HepG2 (cell line): ENCODE results near the gene TAP1. TPM values are rescaled to one million over a fixed set of nuclear protein-coding genes. Genes with fewer than 3 reads are reported as not detected.

Experiments used
- ATAC-seq: fragments of 200-7000 bp; cut with Tn5 transposase; 3 replicates; pipeline ENCODE4 v1.9.1; 2020; ENCODE audit warnings: mild to moderate bottlenecking, moderate library complexity
- BruUV-seq: library from RNA; stranded (reverse); fragments of 400-500 nt; replicated peaks from 2 replicates; lab custom pipeline; 2021; lab: Mats Ljungman, UMichigan
- CTCF ChIA-PET: fragments of 300-600 bp; formaldehyde crosslinking; extraction: SDS; loops from one replicate; lab custom pipeline; 2021; ENCODE audit warnings: low total read pairs, inconsistent platforms, low intra/inter-chr PET ratio; lab: Yijun Ruan, JAX
- POLR2A ChIA-PET: fragments of 350-600 bp; sonication (Branson Sonifier 250); formaldehyde crosslinking; loops from one replicate; lab custom pipeline; 2020; ENCODE audit warnings: antibody characterized with exemption, inconsistent platforms; lab: Yijun Ruan, JAX
- DNase-seq: peaks from one replicate; pipeline ENCODE4 v3.0.0-alpha.2; 2015; ENCODE audit warnings: low spot score
- FAIRE-seq: peaks from 3 replicates; lab custom pipeline; 2011; peaks lifted over from hg19 to GRCh38; lab: Jason Lieb, UNC
- H2AFZ ChIP-seq: one replicate; pipeline ENCODE4 v1.6.1; 2011; ENCODE audit warnings: low read length, inconsistent platforms
- H3K27ac ChIP-seq: fragments of 300-600 bp; 3 replicates; pipeline ENCODE4 v1.8.0; 2011; ENCODE audit warnings: mixed run types, mild to moderate bottlenecking, mixed read lengths, low read length, inconsistent platforms; ENCODE audit not compliant: insufficient read depth; ENCODE audit errors: extremely low read length
- H3K27me3 ChIP-seq, 2 experiments: fragments of 200-600 bp in 1 of 2; 2 replicates in 1 of 2; 3 replicates in 1 of 2; pipeline versions ENCODE4 v1.6.0 to v1.8.0; 2011; ENCODE audit warnings: low read length in 2 of 2, mild to moderate bottlenecking in 2 of 2, moderate library complexity in 2 of 2, inconsistent platforms in 1 of 2; ENCODE audit not compliant: insufficient read depth in 2 of 2, control insufficient read depth in 1 of 2
- H3K36me3 ChIP-seq, 2 experiments: fragments of 200-600 bp in 1 of 2; replicated peaks in 1 of 2; 2 replicates in 1 of 2; 3 replicates in 1 of 2; pipeline versions ENCODE4 v1.5.1 to v1.8.0; 2011; ENCODE audit warnings: low read length in 2 of 2, inconsistent platforms in 1 of 2; ENCODE audit not compliant: insufficient read depth in 2 of 2, control insufficient read depth in 1 of 2
- H3K4me1 ChIP-seq: 2 replicates; pipeline ENCODE4 v1.5.1; 2012; ENCODE audit warnings: low read length, inconsistent platforms; ENCODE audit not compliant: insufficient read depth
- H3K4me2 ChIP-seq: 2 replicates; pipeline ENCODE4 v1.6.0; 2011; ENCODE audit warnings: low read depth, low read length, inconsistent platforms
- H3K4me3 ChIP-seq, 3 experiments: fragments of 200-600 bp in 1 of 3; sonication (generic), shearing (Covaris generic) in 1 of 3; replicated peaks in 1 of 3; 2 replicates each; pipeline ENCODE4 v1.5.1; 2011 to 2016; ENCODE audit warnings: low read length in 3 of 3, inconsistent platforms in 2 of 3, low read depth in 2 of 3, mild to moderate bottlenecking in 2 of 3, control low read depth in 1 of 3, mixed read lengths in 1 of 3; ENCODE audit not compliant: insufficient read depth in 1 of 3
- H3K79me2 ChIP-seq: one replicate; pipeline ENCODE4 v1.6.1; 2011; ENCODE audit warnings: low read length, inconsistent platforms; ENCODE audit not compliant: insufficient read depth
- H3K9ac ChIP-seq: 2 replicates; pipeline ENCODE4 v1.6.0; 2011; ENCODE audit warnings: mild to moderate bottlenecking, low read depth, low read length, inconsistent platforms; ENCODE audit not compliant: insufficient read depth
- H3K9me3 ChIP-seq: 2 replicates; pipeline ENCODE4 v1.5.1; 2012; ENCODE audit warnings: mild to moderate bottlenecking, low read length
- H4K20me1 ChIP-seq: 2 replicates; pipeline ENCODE4 v1.6.0; 2011; ENCODE audit warnings: inconsistent platforms, mild to moderate bottlenecking, low read length, moderate library complexity; ENCODE audit not compliant: insufficient read depth
- FOXA1 ChIP-seq, 2 experiments: fragments of 450-650 bp in 1 of 2; sonication (generic) in 1 of 2; formaldehyde crosslinking in 1 of 2; IDR thresholded peaks; 2 replicates each; pipeline versions ENCODE4 v1.4.0 to v1.6.1; 2016 to 2020; ENCODE audit warnings: missing genetic modification reagents in 1 of 2
- FOXK1 ChIP-seq: sonication (generic); formaldehyde crosslinking; IDR thresholded peaks from 2 replicates; pipeline ENCODE4 v1.4.0; 2020; ENCODE audit warnings: low read depth, missing genetic modification reagents, borderline replicate concordance
- NR2C2 ChIP-seq: sonication (generic); formaldehyde crosslinking; IDR thresholded peaks from 2 replicates; pipeline ENCODE4 v1.4.0; 2020; ENCODE audit warnings: missing genetic modification reagents, mild to moderate bottlenecking, moderate library complexity, borderline replicate concordance
- POLR2AphosphoS2 ChIP-seq: IDR thresholded peaks from 2 replicates; pipeline ENCODE4 v1.6.1; 2011; ENCODE audit warnings: low read depth, low read length, improper control_type of control experiment
- ZBTB38 ChIP-seq: sonication (generic); formaldehyde crosslinking; IDR thresholded peaks from 2 replicates; pipeline ENCODE4 v1.5.1; 2020; ENCODE audit warnings: mild to moderate bottlenecking, missing genetic modification reagents
- ZNF264 ChIP-seq: sonication (generic); formaldehyde crosslinking; IDR thresholded peaks from 2 replicates; pipeline ENCODE4 v1.4.0; 2020; ENCODE audit warnings: missing genetic modification reagents
- ZNF552 ChIP-seq: sonication (generic); formaldehyde crosslinking; IDR thresholded peaks from 2 replicates; pipeline ENCODE4 v1.9.0; 2022; ENCODE audit warnings: missing genetic modification reagents, mild to moderate bottlenecking, borderline replicate concordance
- ZNF737 ChIP-seq: sonication (generic); formaldehyde crosslinking; IDR thresholded peaks from 2 replicates; pipeline ENCODE4 v1.5.0; 2020; ENCODE audit warnings: missing genetic modification reagents, mild to moderate bottlenecking, borderline replicate concordance
- WGBS: methylation state at CpG from one replicate; pipeline ENCODE4 v1.1.6; 2017; ENCODE audit warnings: low lambda C conversion rate; 5-methylcytosine and 5-hydroxymethylcytosine counted together
- in situ Hi-C: cut with HindIII; loops from 2 replicates; pipeline ENCODE4 v1.10.0; 2017; ENCODE audit warnings: low pct_unique_long_range_greater_than_20kb; ENCODE audit not compliant: extremely low pct_ligation_motif_present
- intact Hi-C: fragments of 100-400 bp; cut with micrococcal nuclease; formaldehyde crosslinking; loops from one replicate; pipeline ENCODE4 v1.10.0; 2022; ENCODE audit not compliant: unreplicated experiment
- polyA plus RNA-seq, 8 experiments: library from polyadenylated mRNA; depleted of rRNA in 3 of 8; stranded (reverse) in 7 of 8; unstranded in 1 of 8; fragments of >200 nt; fragmentation: Illumina TruSeq in 4 of 8; extraction: Trizol in 4 of 8; gene quantifications; 2 replicates each; pipeline versions ENCODE4 v1.2.1 to v1.2.3, GENCODE V29; 2011 to 2016; ENCODE audit warnings: low read depth in 4 of 8, missing spikeins in 1 of 8, mixed read lengths in 1 of 8; ENCODE audit not compliant: insufficient read depth in 1 of 8
- total RNA-seq, 5 experiments: library from RNA; depleted of rRNA; stranded (reverse); fragments of >200 nt; fragmentation: Illumina TruSeq; extraction: Trizol; gene quantifications; 2 replicates each; pipeline ENCODE4 v1.2.3, GENCODE V29; 2016; ENCODE audit warnings: low read depth in 1 of 5
- TF ChIP-seq, protein P1 (sequence below): sonication (generic); formaldehyde crosslinking; IDR thresholded peaks from 2 replicates; pipeline ENCODE4 v1.4.0; 2020; ENCODE audit warnings: mild to moderate bottlenecking, missing genetic modification reagents, borderline replicate concordance
- TF ChIP-seq, protein P2 (sequence below): sonication (generic); formaldehyde crosslinking; IDR thresholded peaks from 2 replicates; pipeline ENCODE4 v1.4.0; 2020; ENCODE audit warnings: missing genetic modification reagents
- TF ChIP-seq, protein P3 (sequence below): sonication (generic); formaldehyde crosslinking; IDR thresholded peaks from 2 replicates; pipeline ENCODE4 v1.5.1; 2020; ENCODE audit warnings: mild to moderate bottlenecking, moderate library complexity, missing genetic modification reagents
- TF ChIP-seq, protein P4 (sequence below): sonication (generic); formaldehyde crosslinking; conservative IDR thresholded peaks from 2 replicates; pipeline ENCODE4 v1.4.0; 2020; ENCODE audit warnings: missing genetic modification reagents

The TAP1 gene
- total and polyA plus RNA-seq, 2 of the 13 experiments (the other 11 are each of a cell fraction or from before 2014, with no cell fraction given): 31.2 to 52.2 TPM

GRCh38 chr6:32832535-32832934 is 21.0 kb downstream of the TAP1 start:
- no TSS peak for BruUV-seq
- Histone ChIP-seq H3K4me1 (peaks cover 11% of the 10 kb centered on the region), H3K27ac (no peak overlapping the region), H3K27me3 (no peaks in the 10 kb centered on the region), H4K20me1 (no peaks in the 10 kb centered on the region), H3K4me3 (no peak overlapping the region), H3K9me3 (no peaks in the 10 kb centered on the region), H2AFZ (no peak overlapping the region), H3K9ac (no peak overlapping the region), H3K4me2 (no peak overlapping the region), H3K36me3 (peaks cover 13 to 33% of the 10 kb centered on the region in 2 experiments; a peak in 4 of 5 replicates), H3K79me2 (peaks cover 3% of the 10 kb centered on the region)
- DNase-seq: no peak
- WGBS: 94% methylated on average over 13 of the region's 13 CpGs
- intact Hi-C loops (no loop called here), in situ Hi-C loops (loop anchor here (5.0 kb wide), 1 partner anchor 35 kb away; no protein-coding TSS in a partner anchor)
- ChIA-PET CTCF (no interaction called here), POLR2A (no interaction called here)
- FAIRE-seq: no peak
- no peak for ATAC-seq
- no peak for TF ChIP-seq ZBTB38 (CRISPR knock-in tag)
- TF ChIP-seq, protein P1, sequence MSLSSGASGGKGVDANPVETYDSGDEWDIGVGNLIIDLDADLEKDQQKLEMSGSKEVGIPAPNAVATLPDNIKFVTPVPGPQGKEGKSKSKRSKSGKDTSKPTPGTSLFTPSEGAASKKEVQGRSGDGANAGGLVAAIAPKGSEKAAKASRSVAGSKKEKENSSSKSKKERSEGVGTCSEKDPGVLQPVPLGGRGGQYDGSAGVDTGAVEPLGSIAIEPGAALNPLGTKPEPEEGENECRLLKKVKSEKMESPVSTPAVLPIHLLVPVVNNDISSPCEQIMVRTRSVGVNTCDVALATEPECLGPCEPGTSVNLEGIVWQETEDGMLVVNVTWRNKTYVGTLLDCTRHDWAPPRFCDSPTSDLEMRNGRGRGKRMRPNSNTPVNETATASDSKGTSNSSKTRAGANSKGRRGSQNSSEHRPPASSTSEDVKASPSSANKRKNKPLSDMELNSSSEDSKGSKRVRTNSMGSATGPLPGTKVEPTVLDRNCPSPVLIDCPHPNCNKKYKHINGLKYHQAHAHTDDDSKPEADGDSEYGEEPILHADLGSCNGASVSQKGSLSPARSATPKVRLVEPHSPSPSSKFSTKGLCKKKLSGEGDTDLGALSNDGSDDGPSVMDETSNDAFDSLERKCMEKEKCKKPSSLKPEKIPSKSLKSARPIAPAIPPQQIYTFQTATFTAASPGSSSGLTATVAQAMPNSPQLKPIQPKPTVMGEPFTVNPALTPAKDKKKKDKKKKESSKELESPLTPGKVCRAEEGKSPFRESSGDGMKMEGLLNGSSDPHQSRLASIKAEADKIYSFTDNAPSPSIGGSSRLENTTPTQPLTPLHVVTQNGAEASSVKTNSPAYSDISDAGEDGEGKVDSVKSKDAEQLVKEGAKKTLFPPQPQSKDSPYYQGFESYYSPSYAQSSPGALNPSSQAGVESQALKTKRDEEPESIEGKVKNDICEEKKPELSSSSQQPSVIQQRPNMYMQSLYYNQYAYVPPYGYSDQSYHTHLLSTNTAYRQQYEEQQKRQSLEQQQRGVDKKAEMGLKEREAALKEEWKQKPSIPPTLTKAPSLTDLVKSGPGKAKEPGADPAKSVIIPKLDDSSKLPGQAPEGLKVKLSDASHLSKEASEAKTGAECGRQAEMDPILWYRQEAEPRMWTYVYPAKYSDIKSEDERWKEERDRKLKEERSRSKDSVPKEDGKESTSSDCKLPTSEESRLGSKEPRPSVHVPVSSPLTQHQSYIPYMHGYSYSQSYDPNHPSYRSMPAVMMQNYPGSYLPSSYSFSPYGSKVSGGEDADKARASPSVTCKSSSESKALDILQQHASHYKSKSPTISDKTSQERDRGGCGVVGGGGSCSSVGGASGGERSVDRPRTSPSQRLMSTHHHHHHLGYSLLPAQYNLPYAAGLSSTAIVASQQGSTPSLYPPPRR (CRISPR knock-in tag): no peak
- TF ChIP-seq FOXK1 (CRISPR knock-in tag): no peak
- TF ChIP-seq ZNF264 (CRISPR knock-in tag): no peak
- TF ChIP-seq NR2C2 (CRISPR knock-in tag): no peak
- TF ChIP-seq, protein P2, sequence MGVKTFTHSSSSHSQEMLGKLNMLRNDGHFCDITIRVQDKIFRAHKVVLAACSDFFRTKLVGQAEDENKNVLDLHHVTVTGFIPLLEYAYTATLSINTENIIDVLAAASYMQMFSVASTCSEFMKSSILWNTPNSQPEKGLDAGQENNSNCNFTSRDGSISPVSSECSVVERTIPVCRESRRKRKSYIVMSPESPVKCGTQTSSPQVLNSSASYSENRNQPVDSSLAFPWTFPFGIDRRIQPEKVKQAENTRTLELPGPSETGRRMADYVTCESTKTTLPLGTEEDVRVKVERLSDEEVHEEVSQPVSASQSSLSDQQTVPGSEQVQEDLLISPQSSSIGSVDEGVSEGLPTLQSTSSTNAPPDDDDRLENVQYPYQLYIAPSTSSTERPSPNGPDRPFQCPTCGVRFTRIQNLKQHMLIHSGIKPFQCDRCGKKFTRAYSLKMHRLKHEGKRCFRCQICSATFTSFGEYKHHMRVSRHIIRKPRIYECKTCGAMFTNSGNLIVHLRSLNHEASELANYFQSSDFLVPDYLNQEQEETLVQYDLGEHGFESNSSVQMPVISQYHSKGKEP (CRISPR knock-in tag): no peak
- TF ChIP-seq, protein P3, sequence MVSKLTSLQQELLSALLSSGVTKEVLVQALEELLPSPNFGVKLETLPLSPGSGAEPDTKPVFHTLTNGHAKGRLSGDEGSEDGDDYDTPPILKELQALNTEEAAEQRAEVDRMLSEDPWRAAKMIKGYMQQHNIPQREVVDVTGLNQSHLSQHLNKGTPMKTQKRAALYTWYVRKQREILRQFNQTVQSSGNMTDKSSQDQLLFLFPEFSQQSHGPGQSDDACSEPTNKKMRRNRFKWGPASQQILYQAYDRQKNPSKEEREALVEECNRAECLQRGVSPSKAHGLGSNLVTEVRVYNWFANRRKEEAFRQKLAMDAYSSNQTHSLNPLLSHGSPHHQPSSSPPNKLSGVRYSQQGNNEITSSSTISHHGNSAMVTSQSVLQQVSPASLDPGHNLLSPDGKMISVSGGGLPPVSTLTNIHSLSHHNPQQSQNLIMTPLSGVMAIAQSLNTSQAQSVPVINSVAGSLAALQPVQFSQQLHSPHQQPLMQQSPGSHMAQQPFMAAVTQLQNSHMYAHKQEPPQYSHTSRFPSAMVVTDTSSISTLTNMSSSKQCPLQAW (CRISPR knock-in tag): no peak
- no peak for TF ChIP-seq POLR2AphosphoS2
- TF ChIP-seq FOXA1 (IDR thresholded peaks at IDR 0.05): no peak
- TF ChIP-seq FOXA1 (CRISPR knock-in tag; IDR thresholded peaks at IDR 0.05): no peak
- TF ChIP-seq ZNF737: no peak
- no peak for TF ChIP-seq ZNF552 (CRISPR knock-in tag)
- TF ChIP-seq, protein P4, sequence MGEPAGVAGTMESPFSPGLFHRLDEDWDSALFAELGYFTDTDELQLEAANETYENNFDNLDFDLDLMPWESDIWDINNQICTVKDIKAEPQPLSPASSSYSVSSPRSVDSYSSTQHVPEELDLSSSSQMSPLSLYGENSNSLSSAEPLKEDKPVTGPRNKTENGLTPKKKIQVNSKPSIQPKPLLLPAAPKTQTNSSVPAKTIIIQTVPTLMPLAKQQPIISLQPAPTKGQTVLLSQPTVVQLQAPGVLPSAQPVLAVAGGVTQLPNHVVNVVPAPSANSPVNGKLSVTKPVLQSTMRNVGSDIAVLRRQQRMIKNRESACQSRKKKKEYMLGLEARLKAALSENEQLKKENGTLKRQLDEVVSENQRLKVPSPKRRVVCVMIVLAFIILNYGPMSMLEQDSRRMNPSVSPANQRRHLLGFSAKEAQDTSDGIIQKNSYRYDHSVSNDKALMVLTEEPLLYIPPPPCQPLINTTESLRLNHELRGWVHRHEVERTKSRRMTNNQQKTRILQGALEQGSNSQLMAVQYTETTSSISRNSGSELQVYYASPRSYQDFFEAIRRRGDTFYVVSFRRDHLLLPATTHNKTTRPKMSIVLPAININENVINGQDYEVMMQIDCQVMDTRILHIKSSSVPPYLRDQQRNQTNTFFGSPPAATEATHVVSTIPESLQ (CRISPR knock-in tag): no peak
